Measurements from ENCODE around the gene HOXC10.

DNA sequence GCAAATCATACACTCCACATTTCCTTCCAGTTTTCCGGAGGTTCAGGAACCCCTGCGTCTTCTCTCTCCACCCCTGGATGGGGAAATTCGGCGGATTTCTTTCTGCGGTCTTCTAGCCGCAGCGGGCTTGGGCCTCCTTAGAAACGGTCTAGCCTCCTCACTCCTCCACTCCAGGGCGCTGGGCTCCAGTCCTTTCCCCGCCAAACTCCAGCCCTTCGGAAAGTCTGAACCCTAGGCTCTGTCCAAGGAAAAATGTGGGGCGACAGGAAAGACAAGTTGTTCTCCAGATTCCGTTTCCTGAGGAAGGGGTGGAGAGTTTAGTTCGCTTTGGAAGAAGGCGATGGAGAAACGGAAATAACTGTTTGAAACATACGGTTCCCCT lies 1.4 kb upstream of the HOXC10 start:
- TF ChIP-seq, protein P1, sequence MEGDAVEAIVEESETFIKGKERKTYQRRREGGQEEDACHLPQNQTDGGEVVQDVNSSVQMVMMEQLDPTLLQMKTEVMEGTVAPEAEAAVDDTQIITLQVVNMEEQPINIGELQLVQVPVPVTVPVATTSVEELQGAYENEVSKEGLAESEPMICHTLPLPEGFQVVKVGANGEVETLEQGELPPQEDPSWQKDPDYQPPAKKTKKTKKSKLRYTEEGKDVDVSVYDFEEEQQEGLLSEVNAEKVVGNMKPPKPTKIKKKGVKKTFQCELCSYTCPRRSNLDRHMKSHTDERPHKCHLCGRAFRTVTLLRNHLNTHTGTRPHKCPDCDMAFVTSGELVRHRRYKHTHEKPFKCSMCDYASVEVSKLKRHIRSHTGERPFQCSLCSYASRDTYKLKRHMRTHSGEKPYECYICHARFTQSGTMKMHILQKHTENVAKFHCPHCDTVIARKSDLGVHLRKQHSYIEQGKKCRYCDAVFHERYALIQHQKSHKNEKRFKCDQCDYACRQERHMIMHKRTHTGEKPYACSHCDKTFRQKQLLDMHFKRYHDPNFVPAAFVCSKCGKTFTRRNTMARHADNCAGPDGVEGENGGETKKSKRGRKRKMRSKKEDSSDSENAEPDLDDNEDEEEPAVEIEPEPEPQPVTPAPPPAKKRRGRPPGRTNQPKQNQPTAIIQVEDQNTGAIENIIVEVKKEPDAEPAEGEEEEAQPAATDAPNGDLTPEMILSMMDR (IDR thresholded peaks at IDR 0.05 in 4 of 5, conservative IDR thresholded peaks at IDR 0.05 in 1 of 5): no peak
- no peak for TF ChIP-seq POLR2A (IDR thresholded peaks at IDR 0.05)

All from gastrocnemius medialis (tissue), 4 donors.